ENCODE data around the gene PLPP6. TPM values are rescaled to one million over a fixed set of nuclear protein-coding genes. Genes with fewer than 3 reads are reported as not detected.

Gene PLPP6
- total RNA-seq, 4 donors from 2014 or later, result 7.1 to 22.7 (median 16.3) TPM

GRCh38 chr9:4691795-4692194 lies 29.7 kb downstream of the PLPP6 start:
- DNase-seq, result no peak
- no peak overlapping the region for H3K4me3 ChIP-seq
- WGBS, 2 donors (ENCODE audit: low coverage in 1 of 2), result 79 to 82% methylated on average over 3 of the region's 3 CpGs
- TF ChIP-seq POLR2A (IDR thresholded peaks at IDR 0.05), result no peak
- TF ChIP-seq EP300 (IDR thresholded peaks at IDR 0.05; ENCODE audit: low read depth), result no peak
- no peak for TF ChIP-seq POLR2AphosphoS5 (IDR thresholded peaks at IDR 0.05)
- no peak for TF ChIP-seq CTCF (IDR thresholded peaks at IDR 0.05)
- H3K9me3 ChIP-seq, result no peaks in the 10 kb centered on the region
- no peaks in the 10 kb centered on the region for H3K27me3 ChIP-seq
- H3K4me1 ChIP-seq, result peaks cover 0 to 6% (median 0%) of the 10 kb centered on the region in 4 donors
- intact Hi-C loops (cut with DNase I; ENCODE audit: low total_unique reads) (no loop called here), in situ Hi-C loops (cut with MboI; ENCODE audit: low pct_ligation_motif_present in 1 of 4, low pct_unique_long_range_greater_than_20kb in 1 of 4, low sequenced_read_pairs in 3 of 4) (loop anchor here in 1 of 4 donors (25.0 kb wide), 1 partner anchor 1321 kb away; the partner anchor contains the start of gene RANBP6)
- peaks cover 0 to 16% (median 2%) of the 10 kb centered on the region in 4 donors for H3K36me3 ChIP-seq
- H3K27ac ChIP-seq, result no peak overlapping the region

- H3K9me3 ChIP-seq, result no peaks in the 10 kb centered on the region
- H3K27me3 ChIP-seq, result no peaks in the 10 kb centered on the region
- no peak for TF ChIP-seq CTCF (IDR thresholded peaks at IDR 0.05)
- no peak for DNase-seq
- H3K4me3 ChIP-seq, result no peak overlapping the region
- H3K4me1 ChIP-seq, result no peaks in the 10 kb centered on the region
- intact Hi-C loops (cut with DNase I; ENCODE audit: low total_unique reads) (no loop called here), in situ Hi-C loops (cut with MboI; ENCODE audit: low pct_ligation_motif_present in 1 of 4, low pct_unique_long_range_greater_than_20kb in 1 of 4, low sequenced_read_pairs in 3 of 4) (no loop called here)
- no peak overlapping the region for H3K27ac ChIP-seq
- 81 to 90% methylated on average over 3 of the region's 3 CpGs for WGBS, 2 donors (ENCODE audit: low coverage in 1 of 2)
- peaks cover 0 to 53% (median 13%) of the 10 kb centered on the region in 4 donors for H3K36me3 ChIP-seq
Measured at GRCh38 chr9:4700091-4700490, 38.0 kb downstream of the PLPP6 start.

- Histone ChIP-seq H3K9me3 (no peaks in the 10 kb centered on the region), H3K4me3 (no peak overlapping the region), H3K27me3 (no peaks in the 10 kb centered on the region), H3K27ac (no peak overlapping the region), H3K4me1 (no peaks in the 10 kb centered on the region), H3K36me3 (peaks cover 0 to 61% (median 13%) of the 10 kb centered on the region in 4 donors)
- intact Hi-C loops (cut with DNase I; ENCODE audit: low total_unique reads), result no loop called here
- no peak for DNase-seq
- in situ Hi-C loops (cut with MboI; ENCODE audit: low pct_ligation_motif_present in 1 of 4, low pct_unique_long_range_greater_than_20kb in 1 of 4, low sequenced_read_pairs in 3 of 4), result no loop called here
- TF ChIP-seq POLR2AphosphoS5 (IDR thresholded peaks at IDR 0.05) (no peak), CTCF (IDR thresholded peaks at IDR 0.05) (no peak), POLR2A (IDR thresholded peaks at IDR 0.05) (no peak), EP300 (IDR thresholded peaks at IDR 0.05; ENCODE audit: low read depth) (no peak)
- 75 to 76% methylated on average over 2 of the region's 2 CpGs for WGBS, 2 donors (ENCODE audit: low coverage in 1 of 2)
Measured at GRCh38 chr9:4700932-4701331, 38.8 kb downstream of the PLPP6 start.

GRCh38 chr9:4701526-4701925 lies 39.4 kb downstream of the PLPP6 start:
- 62 to 80% methylated on average over 1 of the region's 1 CpG for WGBS, 2 donors (ENCODE audit: low coverage in 1 of 2)
- Histone ChIP-seq H3K4me1 (no peaks in the 10 kb centered on the region), H3K9me3 (no peaks in the 10 kb centered on the region), H3K27me3 (no peaks in the 10 kb centered on the region), H3K4me3 (no peak overlapping the region), H3K36me3 (peaks cover 0 to 66% (median 12%) of the 10 kb centered on the region in 4 donors), H3K27ac (no peak overlapping the region)
- in situ Hi-C loops (cut with MboI; ENCODE audit: low pct_ligation_motif_present in 1 of 4, low pct_unique_long_range_greater_than_20kb in 1 of 4, low sequenced_read_pairs in 3 of 4), result no loop called here
- intact Hi-C loops (cut with DNase I; ENCODE audit: low total_unique reads), result no loop called here
- no peak for TF ChIP-seq EP300 (IDR thresholded peaks at IDR 0.05; ENCODE audit: low read depth)
- no peak for TF ChIP-seq POLR2A (IDR thresholded peaks at IDR 0.05)
- TF ChIP-seq POLR2AphosphoS5 (IDR thresholded peaks at IDR 0.05), result no peak
- TF ChIP-seq CTCF (IDR thresholded peaks at IDR 0.05), result no peak
- no peak for DNase-seq
